GM12878 (cell line): Measurements from ENCODE around the gene STON2. TPM values are rescaled to one million over a fixed set of nuclear protein-coding genes. Genes with fewer than 3 reads are reported as not detected.

ENCODE experiments used
- ATAC-seq: fragments of 200-7000 bp; cut with Tn5 transposase; 3 replicates; pipeline ENCODE4 v1.9.1; 2020; ENCODE audit warnings: mild to moderate bottlenecking, moderate library complexity
- BruUV-seq: library from RNA; stranded (reverse); fragments of 400-500 nt; replicated peaks from 2 replicates; lab custom pipeline; 2021; lab: Mats Ljungman, UMichigan
- CTCF ChIA-PET: fragments of 300-600 bp; sonication (Branson Sonifier 250); formaldehyde crosslinking; extraction: SDS; loops from one replicate; lab custom pipeline; 2021; ENCODE audit warnings: inconsistent platforms; lab: Yijun Ruan, JAX
- POLR2A ChIA-PET: fragments of 350-600 bp; formaldehyde crosslinking; extraction: SDS; loops from one replicate; lab custom pipeline; 2021; ENCODE audit warnings: inconsistent platforms; lab: Charles Lee
- RAD21 ChIA-PET: fragments of 300-600 bp; sonication (Branson Sonifier 250); formaldehyde crosslinking; loops from one replicate; lab custom pipeline; 2023; ENCODE audit warnings: antibody characterized with exemption; ENCODE audit not compliant: unreplicated experiment; lab: Charles Lee
- SMC1A ChIA-PET: fragments of 300-600 bp; sonication (Branson Sonifier 250); formaldehyde crosslinking; loops from one replicate; lab custom pipeline; 2023; ENCODE audit not compliant: unreplicated experiment, uncharacterized antibody; lab: Charles Lee
- DNase-seq: peaks from one replicate; pipeline ENCODE4 v3.0.0-alpha.2; 2011; ENCODE audit warnings: low read depth, low spot score
- FAIRE-seq: peaks from 3 replicates; lab custom pipeline; 2011; peaks lifted over from hg19 to GRCh38; lab: Jason Lieb, UNC
- H2AFZ ChIP-seq: 2 replicates; pipeline ENCODE4 v1.6.0; 2011; ENCODE audit warnings: low read depth, low read length, control low read depth; ENCODE audit not compliant: control insufficient read depth
- H3K27ac ChIP-seq: 2 replicates; pipeline ENCODE4 v1.5.1; 2011; ENCODE audit warnings: control low read depth; ENCODE audit not compliant: control insufficient read depth, insufficient read depth
- H3K27me3 ChIP-seq, 2 experiments: replicated peaks in 1 of 2; 2 replicates each; pipeline versions ENCODE4 v1.6.0 to v1.6.1; 2011; ENCODE audit warnings: low read length in 1 of 2; ENCODE audit not compliant: control insufficient read depth in 2 of 2, insufficient read depth in 2 of 2
- H3K36me3 ChIP-seq, 2 experiments: 2 replicates each; pipeline ENCODE4 v1.5.1; 2011; ENCODE audit warnings: low read length in 1 of 2; ENCODE audit not compliant: control insufficient read depth in 2 of 2, insufficient read depth in 2 of 2
- H3K4me1 ChIP-seq: 2 replicates; pipeline ENCODE4 v1.6.1; 2011; ENCODE audit warnings: mild to moderate bottlenecking, low read length, moderate library complexity, mixed read lengths; ENCODE audit not compliant: control insufficient read depth, insufficient read depth
- H3K4me2 ChIP-seq: 2 replicates; pipeline ENCODE4 v1.6.0; 2011; ENCODE audit warnings: control low read depth; ENCODE audit not compliant: control insufficient read depth, insufficient read depth
- H3K4me3 ChIP-seq: fragments of 200-600 bp; sonication (generic); 2 replicates; pipeline ENCODE4 v1.5.1; 2016
- H3K79me2 ChIP-seq: 2 replicates; pipeline ENCODE4 v1.6.0; 2011; ENCODE audit warnings: low read length; ENCODE audit not compliant: control insufficient read depth, insufficient read depth
- H3K9ac ChIP-seq: 2 replicates; pipeline ENCODE4 v1.8.0; 2011; ENCODE audit warnings: low read length, control low read depth, mixed read lengths; ENCODE audit not compliant: control insufficient read depth, insufficient read depth
- H3K9me3 ChIP-seq: replicated peaks from 3 replicates; pipeline ENCODE4 v1.5.1; 2011; ENCODE audit warnings: mild to moderate bottlenecking, low read length; ENCODE audit not compliant: control insufficient read depth, insufficient read depth
- H4K20me1 ChIP-seq: 2 replicates; pipeline ENCODE4 v1.6.0; 2011; ENCODE audit not compliant: control insufficient read depth, insufficient read depth
- CHD2 ChIP-seq: IDR thresholded peaks from 2 replicates; pipeline ENCODE4 v1.6.1; 2011; ENCODE audit warnings: low read depth, low read length, improper control_type of control experiment, borderline replicate concordance
- GATAD2B ChIP-seq: fragments of 450-650 bp; conservative IDR thresholded peaks from 2 replicates; pipeline ENCODE4 v1.6.1; 2017; ENCODE audit warnings: low read depth, mild to moderate bottlenecking, moderate library complexity
- IKZF2 ChIP-seq, 2 experiments: fragments of 450-650 bp; IDR thresholded peaks; 2 replicates each; pipeline ENCODE4 v1.6.1; 2017; ENCODE audit warnings: mild to moderate bottlenecking in 2 of 2, moderate library complexity in 2 of 2
- KLF5 ChIP-seq: fragments of 450-650 bp; IDR thresholded peaks from 2 replicates; pipeline ENCODE4 v1.6.1; 2014; ENCODE audit warnings: mild to moderate bottlenecking; ENCODE audit not compliant: partially characterized antibody
- MTA2 ChIP-seq: fragments of 450-650 bp; IDR thresholded peaks from 2 replicates; pipeline ENCODE4 v1.6.1; 2016; ENCODE audit warnings: low read depth, mild to moderate bottlenecking, moderate library complexity
- RFX5 ChIP-seq: IDR thresholded peaks from 2 replicates; pipeline ENCODE4 v1.6.1; 2011; ENCODE audit warnings: low read depth, low read length, improper control_type of control experiment
- SUZ12 ChIP-seq: fragments of 200-600 bp; sonication (generic); IDR thresholded peaks from one replicate; pipeline ENCODE4 v1.6.1; 2018; ENCODE audit warnings: antibody characterized with exemption, mild to moderate bottlenecking; ENCODE audit not compliant: unreplicated experiment
- USF1 ChIP-seq: IDR thresholded peaks from 2 replicates; pipeline ENCODE4 v1.6.1; 2011; ENCODE audit warnings: borderline replicate concordance, low read depth, mild to moderate bottlenecking, moderate library complexity, mixed read lengths, low read length; ENCODE audit not compliant: insufficient read depth; ENCODE audit errors: extremely low read length
- USF2 ChIP-seq: IDR thresholded peaks from 2 replicates; pipeline ENCODE4 v1.6.1; 2011; ENCODE audit warnings: low read depth, low read length, improper control_type of control experiment, borderline replicate concordance
- YBX1 ChIP-seq: fragments of 450-650 bp; IDR thresholded peaks from 2 replicates; pipeline ENCODE4 v1.6.1; 2016; ENCODE audit warnings: antibody characterized with exemption
- ZNF622 ChIP-seq: fragments of 450-650 bp; IDR thresholded peaks from 2 replicates; pipeline ENCODE4 v1.6.1; 2017; ENCODE audit warnings: mild to moderate bottlenecking, inconsistent platforms
- WGBS: methylation state at CpG from one replicate; pipeline ENCODE4 v1.1.6; 2016; ENCODE audit warnings: low lambda C conversion rate; ENCODE audit not compliant: insufficient replicate concordance, insufficient coverage; ENCODE audit errors: missing lambda C conversion rate; 5-methylcytosine and 5-hydroxymethylcytosine counted together
- in situ Hi-C: fragments of 300-500 bp; cut with MboI; formaldehyde crosslinking; loops from 9 replicates; pipeline ENCODE4 v1.14.3; 2018; ENCODE audit warnings: mixed read lengths
- intact Hi-C: fragments of 100-400 bp; cut with micrococcal nuclease; formaldehyde crosslinking; loops from one replicate; pipeline ENCODE4 v1.14.2; 2022; ENCODE audit not compliant: unreplicated experiment
- polyA plus RNA-seq, 11 experiments: library from polyadenylated mRNA; depleted of rRNA in 4 of 11; unstranded in 6 of 11; stranded (reverse) in 5 of 11; fragments of >200 nt; fragmentation: Nextera tagmentation in 4 of 11; fragmentation: Illumina TruSeq in 1 of 11; extraction: Ambion mirVana in 4 of 11; extraction: Trizol in 1 of 11; gene quantifications; 1 replicate in 1 of 11; 2 replicates in 10 of 11; pipeline versions ENCODE4 v1.2.1 to v1.2.3, GENCODE V29; 2011 to 2016; ENCODE audit warnings: inconsistent platforms in 2 of 11, missing spikeins in 2 of 11, low read depth in 1 of 11
- total RNA-seq, 4 experiments: library from RNA; depleted of rRNA in 3 of 4; stranded (reverse); fragments of >200 nt in 3 of 4; fragmentation: Illumina TruSeq in 1 of 4; extraction: Trizol in 1 of 4; gene quantifications; 2 replicates each; pipeline versions ENCODE4 v1.2.1 to v1.2.3, GENCODE V29; 2013 to 2021

Gene STON2
- total and polyA plus RNA-seq, 10 of the 15 experiments (the other 5 are each of a cell fraction or from before 2014, with no cell fraction given): 0.03 to 0.13 (median 0.03) TPM; not detected in 7

- TF ChIP-seq CHD2 (no peak), MTA2 (no peak), USF2 (no peak)
- in situ Hi-C loops: no loop called here
Observed at GRCh38 chr14:81350344-81351130, 49.6 kb downstream of the STON2 start.

GRCh38 chr14:81348061-81348460 is 52.1 kb downstream of the STON2 start:
- ChIA-PET RAD21 (no interaction called here), POLR2A (interaction anchor here (0.7 kb wide), 1 partner anchor 97 kb away, joined by 4 read pairs; no protein-coding TSS in a partner anchor), CTCF (no interaction called here), SMC1A (no interaction called here)
- Histone ChIP-seq H3K9me3 (no peaks in the 10 kb centered on the region), H3K4me3 (no peak overlapping the region), H3K79me2 (no peaks in the 10 kb centered on the region), H2AFZ (no peak overlapping the region), H3K27me3 (no peaks in the 10 kb centered on the region; a peak in 2 of 4 replicates), H3K36me3 (no peaks in the 10 kb centered on the region), H4K20me1 (no peaks in the 10 kb centered on the region), H3K9ac (no peak overlapping the region), H3K4me2 (no peak overlapping the region), H3K27ac (no peak overlapping the region), H3K4me1 (no peaks in the 10 kb centered on the region)
- 2% methylated on average over 2 of the region's 2 CpGs for WGBS
- intact Hi-C loops (no loop called here), in situ Hi-C loops (no loop called here)
- ATAC-seq (no peak), FAIRE-seq (no peak), DNase-seq (no peak)
- TF ChIP-seq KLF5 (no peak), RFX5 (no peak), USF1 (no peak), GATAD2B (no peak), ZNF622 (no peak), IKZF2 (IDR thresholded peaks at IDR 0.05) (no peak), YBX1 (no peak), SUZ12 (no peak)
- BruUV-seq: no TSS peak

More at GRCh38 chr14:81350344-81351130, 49.6 kb downstream of the STON2 start:
- ATAC-seq: no peak
- ChIA-PET CTCF (interaction anchor here (1.0 kb wide), 1 partner anchor 104 kb away, joined by 3 read pairs; no protein-coding TSS in a partner anchor), RAD21 (no interaction called here), SMC1A (interaction anchor here (0.6 to 1.0 kb wide), 2 partner anchors 81 to 118 kb away, joined by 3 read pairs; no protein-coding TSS in a partner anchor), POLR2A (no interaction called here)
- H3K27me3 ChIP-seq: no peaks in the 10 kb centered on the region; a peak in 1 of 4 replicates
- DNase-seq: no peak
- H3K9ac ChIP-seq: no peak overlapping the region
- intact Hi-C loops: no loop called here
- H3K4me3 ChIP-seq: no peak overlapping the region
- H3K79me2 ChIP-seq: no peaks in the 10 kb centered on the region
- no peak for FAIRE-seq
- H4K20me1 ChIP-seq: no peaks in the 10 kb centered on the region
- no peak overlapping the region for H2AFZ ChIP-seq
- 47% methylated on average over 5 of the region's 5 CpGs for WGBS
- H3K36me3 ChIP-seq: no peaks in the 10 kb centered on the region
- H3K4me1 ChIP-seq: no peaks in the 10 kb centered on the region
- H3K27ac ChIP-seq: no peak overlapping the region
- H3K4me2 ChIP-seq: no peak overlapping the region
- no peaks in the 10 kb centered on the region; the same call in 2 of the 3 replicates for H3K9me3 ChIP-seq
- BruUV-seq: no TSS peak
